DOHH2 (cell line): ENCODE measurements around the gene UBTD2.

Experiments
- H3F3A ChIP-seq: fragments of 200-600 bp; sonication (generic), shearing (Covaris generic); 2 replicates; pipeline ENCODE4 v1.6.0; 2016; ENCODE audit warnings: antibody characterized with exemption, mild to moderate bottlenecking; ENCODE audit not compliant: control insufficient read depth, insufficient read depth
- H3K27ac ChIP-seq: fragments of 200-600 bp; sonication (generic); 2 replicates; pipeline ENCODE4 v1.5.1; 2014; ENCODE audit warnings: low read depth, mild to moderate bottlenecking, low read length, moderate library complexity
- H3K27me3 ChIP-seq: fragments of 200-600 bp; sonication (generic); 2 replicates; pipeline ENCODE4 v1.6.1; 2014; ENCODE audit warnings: mild to moderate bottlenecking, low read length, mixed read lengths; ENCODE audit not compliant: control insufficient read depth
- H3K36me3 ChIP-seq: fragments of 200-600 bp; sonication (generic); 2 replicates; pipeline ENCODE4 v1.6.1; 2014; ENCODE audit warnings: mild to moderate bottlenecking, low read length, moderate library complexity, mixed read lengths; ENCODE audit not compliant: control insufficient read depth
- H3K4me1 ChIP-seq: fragments of 200-600 bp; sonication (generic); 2 replicates; pipeline ENCODE4 v1.6.1; 2014; ENCODE audit warnings: mild to moderate bottlenecking, low read length, mixed read lengths; ENCODE audit not compliant: control insufficient read depth
- H3K4me2 ChIP-seq: fragments of 200-600 bp; sonication (generic); 2 replicates; pipeline ENCODE4 v1.6.0; 2014; ENCODE audit warnings: mild to moderate bottlenecking, low read length, moderate library complexity
- H3K4me3 ChIP-seq: fragments of 200-600 bp; sonication (generic); 2 replicates; pipeline ENCODE4 v1.5.1; 2014; ENCODE audit warnings: mild to moderate bottlenecking, low read length, mixed read lengths
- H3K79me2 ChIP-seq: fragments of 200-600 bp; sonication (generic); 2 replicates; pipeline ENCODE4 v1.6.1; 2014; ENCODE audit warnings: mild to moderate bottlenecking, low read length, mixed read lengths; ENCODE audit not compliant: control insufficient read depth
- H3K9me2 ChIP-seq: fragments of 200-600 bp; sonication (generic); replicated peaks from 2 replicates; pipeline ENCODE4 v1.6.1; 2014; ENCODE audit warnings: mild to moderate bottlenecking, low read length, mixed read lengths; ENCODE audit not compliant: control insufficient read depth
- H3K9me3 ChIP-seq: fragments of 200-600 bp; sonication (generic); 2 replicates; pipeline ENCODE4 v1.6.1; 2014; ENCODE audit warnings: antibody characterized with exemption, low read length, mixed read lengths; ENCODE audit not compliant: control insufficient read depth, insufficient read depth
- H4K20me1 ChIP-seq: fragments of 200-600 bp; sonication (generic); 2 replicates; pipeline ENCODE4 v1.6.0; 2014; ENCODE audit warnings: low read depth, mild to moderate bottlenecking, antibody characterized with exemption, low read length, moderate library complexity; ENCODE audit not compliant: control insufficient read depth, insufficient read depth
- CTCF ChIP-seq: fragments of 200-600 bp; sonication (generic); IDR thresholded peaks from one replicate; pipeline ENCODE4 v1.5.1; 2014; ENCODE audit warnings: antibody characterized with exemption, mild to moderate bottlenecking, low read depth, low read length; ENCODE audit not compliant: poor library complexity, severe bottlenecking
- EZH2phosphoT487 ChIP-seq: fragments of 200-600 bp; sonication (generic); IDR thresholded peaks from 2 replicates; pipeline ENCODE4 v1.6.1; 2017; ENCODE audit warnings: borderline replicate concordance, mild to moderate bottlenecking, antibody characterized with exemption, low read length, moderate library complexity, mixed read lengths

Gene UBTD2

GRCh38 chr5:172266071-172266675 is 17.4 kb downstream of the UBTD2 start:
- Histone ChIP-seq H3K9me3 (no peaks in the 10 kb centered on the region), H3K4me3 (no peak overlapping the region), H4K20me1 (no peaks in the 10 kb centered on the region), H3K79me2 (peaks cover 94% of the 10 kb centered on the region), H3K36me3 (peaks cover 6% of the 10 kb centered on the region; the same call in 1 of the 2 replicates), H3K27ac (no peak overlapping the region), H3F3A (no peaks in the 10 kb centered on the region), H3K4me2 (no peak overlapping the region), H3K27me3 (no peaks in the 10 kb centered on the region), H3K4me1 (peaks cover 33% of the 10 kb centered on the region), H3K9me2 (no peaks in the 10 kb centered on the region)
- no peak for TF ChIP-seq CTCF

- no peak for TF ChIP-seq CTCF
- TF ChIP-seq EZH2phosphoT487, result no peak
- no peak overlapping the region for H3K4me3 ChIP-seq
- H3K9me3 ChIP-seq, result no peaks in the 10 kb centered on the region
- peaks cover 4% of the 10 kb centered on the region; the same call in 1 of the 2 replicates for H3K36me3 ChIP-seq
- no peak overlapping the region for H3K27ac ChIP-seq
- peaks cover 23% of the 10 kb centered on the region for H3K4me1 ChIP-seq
- H3F3A ChIP-seq, result no peaks in the 10 kb centered on the region
- no peaks in the 10 kb centered on the region for H3K9me2 ChIP-seq
- peaks cover 91% of the 10 kb centered on the region for H3K79me2 ChIP-seq
- no peaks in the 10 kb centered on the region for H3K27me3 ChIP-seq
- no peaks in the 10 kb centered on the region for H4K20me1 ChIP-seq
- H3K4me2 ChIP-seq, result no peak overlapping the region
Measured at GRCh38 chr5:172264815-172265395, 18.7 kb downstream of the UBTD2 start.

- Histone ChIP-seq H3K4me1 (no peaks in the 10 kb centered on the region), H3K9me2 (no peaks in the 10 kb centered on the region), H3K36me3 (peaks cover 26% of the 10 kb centered on the region), H3K27ac (no peak overlapping the region), H3K4me3 (no peak overlapping the region), H3K27me3 (no peaks in the 10 kb centered on the region), H3K79me2 (peaks cover 47% of the 10 kb centered on the region), H3K4me2 (no peak overlapping the region), H3F3A (no peaks in the 10 kb centered on the region), H3K9me3 (no peaks in the 10 kb centered on the region), H4K20me1 (0 out of 2 replicates have a peak, but pooled peaks cover 5% of the 10 kb centered on the region)
- TF ChIP-seq EZH2phosphoT487 (no peak), CTCF (no peak)
Measured at GRCh38 chr5:172255444-172255843, 28.1 kb downstream of the UBTD2 start.
